GM12878 (cell line): Measurements from ENCODE around the gene JADE3. TPM values are rescaled to one million over a fixed set of nuclear protein-coding genes. Genes with fewer than 3 reads are reported as not detected.

Experiments used
- ATAC-seq: fragments of 200-7000 bp; cut with Tn5 transposase; 3 replicates; pipeline ENCODE4 v1.9.1; 2020; ENCODE audit warnings: mild to moderate bottlenecking, moderate library complexity
- BruUV-seq: library from RNA; stranded (reverse); fragments of 400-500 nt; replicated peaks from 2 replicates; lab custom pipeline; 2021; lab: Mats Ljungman, UMichigan
- CTCF ChIA-PET: fragments of 300-600 bp; sonication (Branson Sonifier 250); formaldehyde crosslinking; extraction: SDS; loops from one replicate; lab custom pipeline; 2021; ENCODE audit warnings: inconsistent platforms; lab: Yijun Ruan, JAX
- POLR2A ChIA-PET: fragments of 350-600 bp; formaldehyde crosslinking; extraction: SDS; loops from one replicate; lab custom pipeline; 2021; ENCODE audit warnings: inconsistent platforms; lab: Charles Lee
- RAD21 ChIA-PET: fragments of 300-600 bp; sonication (Branson Sonifier 250); formaldehyde crosslinking; loops from one replicate; lab custom pipeline; 2023; ENCODE audit warnings: antibody characterized with exemption; ENCODE audit not compliant: unreplicated experiment; lab: Charles Lee
- SMC1A ChIA-PET: fragments of 300-600 bp; sonication (Branson Sonifier 250); formaldehyde crosslinking; loops from one replicate; lab custom pipeline; 2023; ENCODE audit not compliant: unreplicated experiment, uncharacterized antibody; lab: Charles Lee
- DNase-seq: peaks from one replicate; pipeline ENCODE4 v3.0.0-alpha.2; 2011; ENCODE audit warnings: low read depth, low spot score
- FAIRE-seq: peaks from 3 replicates; lab custom pipeline; 2011; peaks lifted over from hg19 to GRCh38; lab: Jason Lieb, UNC
- H2AFZ ChIP-seq: 2 replicates; pipeline ENCODE4 v1.6.0; 2011; ENCODE audit warnings: low read depth, low read length, control low read depth; ENCODE audit not compliant: control insufficient read depth
- H3K27ac ChIP-seq: 2 replicates; pipeline ENCODE4 v1.5.1; 2011; ENCODE audit warnings: control low read depth; ENCODE audit not compliant: control insufficient read depth, insufficient read depth
- H3K27me3 ChIP-seq, 2 experiments: replicated peaks in 1 of 2; 2 replicates each; pipeline versions ENCODE4 v1.6.0 to v1.6.1; 2011; ENCODE audit warnings: low read length in 1 of 2; ENCODE audit not compliant: control insufficient read depth in 2 of 2, insufficient read depth in 2 of 2
- H3K36me3 ChIP-seq, 2 experiments: 2 replicates each; pipeline ENCODE4 v1.5.1; 2011; ENCODE audit warnings: low read length in 1 of 2; ENCODE audit not compliant: control insufficient read depth in 2 of 2, insufficient read depth in 2 of 2
- H3K4me1 ChIP-seq: 2 replicates; pipeline ENCODE4 v1.6.1; 2011; ENCODE audit warnings: mild to moderate bottlenecking, low read length, moderate library complexity, mixed read lengths; ENCODE audit not compliant: control insufficient read depth, insufficient read depth
- H3K4me2 ChIP-seq: 2 replicates; pipeline ENCODE4 v1.6.0; 2011; ENCODE audit warnings: control low read depth; ENCODE audit not compliant: control insufficient read depth, insufficient read depth
- H3K4me3 ChIP-seq: fragments of 200-600 bp; sonication (generic); 2 replicates; pipeline ENCODE4 v1.5.1; 2016
- H3K79me2 ChIP-seq: 2 replicates; pipeline ENCODE4 v1.6.0; 2011; ENCODE audit warnings: low read length; ENCODE audit not compliant: control insufficient read depth, insufficient read depth
- H3K9ac ChIP-seq: 2 replicates; pipeline ENCODE4 v1.8.0; 2011; ENCODE audit warnings: low read length, control low read depth, mixed read lengths; ENCODE audit not compliant: control insufficient read depth, insufficient read depth
- H3K9me3 ChIP-seq: replicated peaks from 3 replicates; pipeline ENCODE4 v1.5.1; 2011; ENCODE audit warnings: mild to moderate bottlenecking, low read length; ENCODE audit not compliant: control insufficient read depth, insufficient read depth
- H4K20me1 ChIP-seq: 2 replicates; pipeline ENCODE4 v1.6.0; 2011; ENCODE audit not compliant: control insufficient read depth, insufficient read depth
- ATF3 ChIP-seq: IDR thresholded peaks from 2 replicates; pipeline ENCODE4 v1.6.1; 2011; ENCODE audit warnings: low read depth, mild to moderate bottlenecking, low read length, moderate library complexity, borderline replicate concordance; ENCODE audit errors: extremely low read depth
- BCL11A ChIP-seq: IDR thresholded peaks from 2 replicates; pipeline ENCODE4 v1.6.1; 2011; ENCODE audit warnings: low read depth, low read length
- BRCA1 ChIP-seq: IDR thresholded peaks from 2 replicates; pipeline ENCODE4 v1.6.1; 2011; ENCODE audit warnings: low read depth, low read length, improper control_type of control experiment
- MEF2A ChIP-seq: IDR thresholded peaks from 2 replicates; pipeline ENCODE4 v1.6.1; 2011; ENCODE audit warnings: low read depth, mild to moderate bottlenecking, low read length, moderate library complexity; ENCODE audit not compliant: insufficient read depth
- RAD21 ChIP-seq: IDR thresholded peaks from 2 replicates; pipeline ENCODE4 v1.6.1; 2011; ENCODE audit warnings: mild to moderate bottlenecking, low read depth, low read length, moderate library complexity; ENCODE audit not compliant: insufficient read depth
- RAD51 ChIP-seq: fragments of 450-650 bp; IDR thresholded peaks from 2 replicates; pipeline ENCODE4 v1.6.1; 2016; ENCODE audit warnings: moderate library complexity, mild to moderate bottlenecking, inconsistent platforms
- RBBP5 ChIP-seq: fragments of 200-600 bp; sonication (generic); conservative IDR thresholded peaks from 2 replicates; pipeline ENCODE4 v1.6.1; 2016
- SMAD5 ChIP-seq: IDR thresholded peaks from 2 replicates; pipeline ENCODE4 v1.6.1; 2016; ENCODE audit warnings: antibody characterized with exemption, low read depth
- SRF ChIP-seq, 2 experiments: IDR thresholded peaks; 2 replicates each; pipeline ENCODE4 v1.6.1; 2011; ENCODE audit warnings: low read depth in 2 of 2, low read length in 2 of 2, mild to moderate bottlenecking in 1 of 2, moderate library complexity in 1 of 2
- USF2 ChIP-seq: IDR thresholded peaks from 2 replicates; pipeline ENCODE4 v1.6.1; 2011; ENCODE audit warnings: low read depth, low read length, improper control_type of control experiment, borderline replicate concordance
- WRNIP1 ChIP-seq: IDR thresholded peaks from 2 replicates; pipeline ENCODE4 v1.6.1; 2011; ENCODE audit warnings: low read depth, low read length, improper control_type of control experiment, borderline replicate concordance
- YBX1 ChIP-seq: fragments of 450-650 bp; IDR thresholded peaks from 2 replicates; pipeline ENCODE4 v1.6.1; 2016; ENCODE audit warnings: antibody characterized with exemption
- ZNF384 ChIP-seq: IDR thresholded peaks from 2 replicates; pipeline ENCODE4 v1.6.1; 2012; ENCODE audit warnings: low read depth, mild to moderate bottlenecking, low read length, improper control_type of control experiment, borderline replicate concordance
- ZNF622 ChIP-seq: fragments of 450-650 bp; IDR thresholded peaks from 2 replicates; pipeline ENCODE4 v1.6.1; 2017; ENCODE audit warnings: mild to moderate bottlenecking, inconsistent platforms
- WGBS: methylation state at CpG from one replicate; pipeline ENCODE4 v1.1.6; 2016; ENCODE audit warnings: low lambda C conversion rate; ENCODE audit not compliant: insufficient replicate concordance, insufficient coverage; ENCODE audit errors: missing lambda C conversion rate; 5-methylcytosine and 5-hydroxymethylcytosine counted together
- in situ Hi-C: fragments of 300-500 bp; cut with MboI; formaldehyde crosslinking; loops from 9 replicates; pipeline ENCODE4 v1.14.3; 2018; ENCODE audit warnings: mixed read lengths
- intact Hi-C: fragments of 100-400 bp; cut with micrococcal nuclease; formaldehyde crosslinking; loops from one replicate; pipeline ENCODE4 v1.14.2; 2022; ENCODE audit not compliant: unreplicated experiment
- polyA plus RNA-seq, 11 experiments: library from polyadenylated mRNA; depleted of rRNA in 4 of 11; unstranded in 6 of 11; stranded (reverse) in 5 of 11; fragments of >200 nt; fragmentation: Nextera tagmentation in 4 of 11; fragmentation: Illumina TruSeq in 1 of 11; extraction: Ambion mirVana in 4 of 11; extraction: Trizol in 1 of 11; gene quantifications; 1 replicate in 1 of 11; 2 replicates in 10 of 11; pipeline versions ENCODE4 v1.2.1 to v1.2.3, GENCODE V29; 2011 to 2016; ENCODE audit warnings: inconsistent platforms in 2 of 11, missing spikeins in 2 of 11, low read depth in 1 of 11
- total RNA-seq, 4 experiments: library from RNA; depleted of rRNA in 3 of 4; stranded (reverse); fragments of >200 nt in 3 of 4; fragmentation: Illumina TruSeq in 1 of 4; extraction: Trizol in 1 of 4; gene quantifications; 2 replicates each; pipeline versions ENCODE4 v1.2.1 to v1.2.3, GENCODE V29; 2013 to 2021

The JADE3 gene
- total and polyA plus RNA-seq, 10 of the 15 experiments (the other 5 are each of a cell fraction or from before 2014, with no cell fraction given): 0.06 to 13.0 (median 0.65) TPM

DNA sequence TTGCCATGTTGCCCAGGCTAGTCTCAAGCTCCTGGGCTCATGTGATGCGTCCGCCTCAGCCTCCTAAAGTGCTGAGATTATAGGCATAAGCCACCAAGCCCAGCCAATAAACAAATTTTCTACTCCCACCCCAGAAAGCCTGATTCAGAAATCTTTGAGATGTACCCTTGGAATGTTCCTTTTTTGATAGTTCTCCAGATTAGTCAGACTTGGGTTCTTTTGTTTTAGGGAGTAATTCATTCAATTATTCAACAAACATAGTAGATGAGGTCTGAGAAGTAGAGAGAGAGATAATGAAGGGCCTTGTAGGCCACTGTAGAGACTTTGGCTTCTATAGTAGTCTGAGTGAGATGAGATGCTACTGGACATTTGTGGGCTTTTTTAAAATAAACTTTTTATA lies 47.6 kb upstream of the JADE3 start:
- DNase-seq (no peak), FAIRE-seq (no peak), ATAC-seq (no peak)
- Histone ChIP-seq H3K36me3 (peaks cover 0 to 2% of the 10 kb centered on the region in 2 experiments; a peak in 1 of 4 replicates), H3K79me2 (no peaks in the 10 kb centered on the region), H3K4me2 (no peak overlapping the region), H3K4me3 (no peak overlapping the region), H3K9ac (no peak overlapping the region), H3K9me3 (no peaks in the 10 kb centered on the region), H4K20me1 (no peaks in the 10 kb centered on the region), H3K27me3 (no peaks in the 10 kb centered on the region), H3K4me1 (no peaks in the 10 kb centered on the region), H2AFZ (no peak overlapping the region), H3K27ac (no peak overlapping the region)
- no TSS peak for BruUV-seq
- ChIA-PET SMC1A (no interaction called here), RAD21 (no interaction called here), CTCF (no interaction called here), POLR2A (no interaction called here)
- 90% methylated on average over 2 of the region's 2 CpGs for WGBS
- intact Hi-C loops (no loop called here), in situ Hi-C loops (no loop called here)
- no peak for TF ChIP-seq BRCA1

- Histone ChIP-seq H3K27me3 (no peaks in the 10 kb centered on the region), H4K20me1 (no peaks in the 10 kb centered on the region), H3K27ac (no peak overlapping the region), H3K9ac (no peak overlapping the region), H3K79me2 (no peaks in the 10 kb centered on the region), H3K9me3 (no peaks in the 10 kb centered on the region), H3K4me2 (no peak overlapping the region), H2AFZ (no peak overlapping the region), H3K4me1 (no peaks in the 10 kb centered on the region), H3K4me3 (no peak overlapping the region), H3K36me3 (peaks cover 0 to 2% of the 10 kb centered on the region in 2 experiments; a peak in 1 of 4 replicates)
- no peak for TF ChIP-seq MEF2A
- TF ChIP-seq ZNF622: no peak
- TF ChIP-seq SMAD5: no peak
- TF ChIP-seq ZNF384: no peak
- no peak for TF ChIP-seq RBBP5
- no peak for TF ChIP-seq YBX1
- TF ChIP-seq USF2: no peak
- TF ChIP-seq RAD21: no peak
- TF ChIP-seq BCL11A: no peak
- no peak for TF ChIP-seq ATF3
- TF ChIP-seq RAD51: no peak
- TF ChIP-seq WRNIP1: no peak
- no peak for TF ChIP-seq SRF (IDR thresholded peaks at IDR 0.05; ENCODE audit: low read depth in 2 of 2, low read length in 2 of 2)
- ChIA-PET SMC1A (no interaction called here), CTCF (interaction anchor here (0.6 kb wide), 1 partner anchor 177 kb away, joined by 3 read pairs; no protein-coding TSS in a partner anchor), RAD21 (no interaction called here), POLR2A (no interaction called here)
- WGBS: 60% methylated on average over 4 of the region's 4 CpGs
- DNase-seq (no peak), FAIRE-seq (no peak), ATAC-seq (no peak)
- intact Hi-C loops: no loop called here
- BruUV-seq: no TSS peak
- in situ Hi-C loops: no loop called here
Observed at GRCh38 chrX:46865281-46865680, 46.9 kb upstream of the JADE3 start.
